Measurements from ENCODE around the gene ZBP1.

The ZBP1 gene

DNA sequence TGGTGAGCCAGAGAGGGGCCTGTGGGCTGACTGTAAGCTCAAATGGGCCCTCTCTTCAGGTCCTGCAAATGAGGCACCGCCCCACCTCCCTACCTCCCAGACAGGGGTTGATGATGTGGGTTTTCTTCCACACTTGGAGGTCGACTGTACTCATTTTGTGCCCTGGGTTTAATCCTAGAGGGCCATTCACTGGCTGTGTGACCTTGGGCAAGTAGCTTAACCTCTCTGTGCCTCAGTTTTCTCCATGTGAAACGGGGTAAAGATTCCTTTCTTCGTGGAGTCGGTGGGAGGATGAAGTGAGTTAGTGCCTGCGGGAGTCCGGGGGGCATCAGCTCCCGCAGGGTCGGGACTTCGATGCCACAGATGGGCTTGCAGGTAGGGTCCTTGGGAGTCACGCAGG lies 23.9 kb downstream of the ZBP1 start:
- DNase-seq, result no peak

DNA sequence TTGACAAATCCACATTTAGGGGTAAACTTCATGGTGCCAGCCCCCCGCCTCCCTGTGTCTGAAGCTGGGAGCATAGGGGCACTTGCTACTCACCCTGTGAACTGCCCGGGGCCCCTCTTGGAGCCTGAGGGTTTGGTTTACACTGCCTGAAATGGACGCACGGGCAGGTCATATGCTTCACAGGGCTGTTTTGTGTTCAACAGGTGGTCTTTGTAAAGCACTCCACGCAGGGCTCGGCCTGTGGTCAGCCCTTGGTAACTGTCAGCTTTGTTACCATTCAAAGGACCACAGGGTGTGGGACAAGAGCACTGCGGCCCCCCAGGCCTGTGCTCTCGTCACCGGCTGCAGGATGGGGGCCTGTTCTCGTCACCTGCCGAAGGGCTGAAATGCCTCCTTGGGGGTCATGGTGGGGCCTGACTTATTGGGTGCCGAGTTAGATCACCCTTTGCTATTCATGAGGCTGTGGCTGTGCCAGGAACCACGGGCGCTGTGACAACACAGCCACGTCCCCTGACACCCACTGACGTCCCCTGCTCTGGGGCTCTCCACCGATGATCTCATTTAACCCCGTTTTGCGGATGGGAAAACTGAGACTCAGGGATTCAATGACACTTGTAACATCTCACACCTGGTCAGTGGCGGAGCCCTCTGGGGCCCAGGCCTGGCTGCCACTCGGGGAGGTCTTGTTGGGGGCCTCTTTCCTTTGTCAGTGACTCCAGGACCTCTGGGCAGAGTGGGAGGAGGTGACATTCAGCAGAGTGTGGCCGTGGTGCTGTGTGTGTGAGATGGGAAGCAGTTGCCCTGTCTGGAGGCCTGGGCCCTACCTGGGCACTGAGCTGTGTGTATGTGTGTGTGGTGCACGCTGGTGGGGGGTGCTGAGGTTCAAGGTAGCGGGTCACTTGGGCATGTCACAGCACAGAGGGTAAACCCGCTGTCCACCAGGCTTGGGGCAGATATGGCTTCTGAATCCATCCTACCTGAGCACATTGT lies 24.9 kb downstream of the ZBP1 start:
- no peak for DNase-seq

DNA sequence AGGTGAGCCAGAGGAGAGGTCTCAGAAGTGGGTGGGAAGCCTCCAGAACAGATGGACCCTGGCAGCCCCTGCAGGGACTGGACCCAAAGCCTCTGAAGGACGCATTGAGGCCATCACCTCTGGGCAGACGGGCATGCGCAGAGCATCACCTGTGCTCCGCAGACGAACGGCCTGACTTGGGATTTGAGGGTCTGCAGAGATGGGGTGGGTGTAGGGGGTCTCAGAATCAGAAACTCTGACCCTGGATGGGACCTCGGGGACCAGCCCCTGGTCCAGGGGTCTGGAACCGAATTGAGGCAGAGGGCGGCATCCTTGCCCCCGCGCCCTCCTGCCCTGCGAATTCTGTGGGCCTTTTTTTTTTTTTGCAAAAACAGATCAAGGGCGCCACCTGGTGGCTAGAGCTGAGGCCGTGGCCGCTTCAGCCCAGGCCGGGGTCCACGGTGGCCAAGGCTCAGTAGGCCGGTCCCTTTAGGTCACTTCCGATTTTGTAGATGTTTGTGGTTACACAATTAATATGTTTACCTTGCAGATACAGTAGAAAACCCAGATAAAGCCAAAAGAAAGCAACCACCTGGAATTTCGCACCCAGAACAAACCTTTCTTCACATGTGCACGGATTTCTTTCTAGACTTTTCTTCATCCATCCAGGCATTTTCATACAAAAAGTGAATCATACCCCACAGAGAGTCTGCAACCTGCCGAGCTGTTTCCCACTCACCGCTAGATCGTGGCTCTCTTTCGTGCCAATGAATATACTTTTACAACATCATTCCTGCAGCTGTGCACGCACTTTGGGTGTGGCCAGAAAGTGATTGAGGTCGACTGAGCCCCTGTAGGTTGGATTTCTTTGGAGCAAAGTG lies 25.9 kb downstream of the ZBP1 start:
- peak; percentile 28 for DNase-seq

DNA sequence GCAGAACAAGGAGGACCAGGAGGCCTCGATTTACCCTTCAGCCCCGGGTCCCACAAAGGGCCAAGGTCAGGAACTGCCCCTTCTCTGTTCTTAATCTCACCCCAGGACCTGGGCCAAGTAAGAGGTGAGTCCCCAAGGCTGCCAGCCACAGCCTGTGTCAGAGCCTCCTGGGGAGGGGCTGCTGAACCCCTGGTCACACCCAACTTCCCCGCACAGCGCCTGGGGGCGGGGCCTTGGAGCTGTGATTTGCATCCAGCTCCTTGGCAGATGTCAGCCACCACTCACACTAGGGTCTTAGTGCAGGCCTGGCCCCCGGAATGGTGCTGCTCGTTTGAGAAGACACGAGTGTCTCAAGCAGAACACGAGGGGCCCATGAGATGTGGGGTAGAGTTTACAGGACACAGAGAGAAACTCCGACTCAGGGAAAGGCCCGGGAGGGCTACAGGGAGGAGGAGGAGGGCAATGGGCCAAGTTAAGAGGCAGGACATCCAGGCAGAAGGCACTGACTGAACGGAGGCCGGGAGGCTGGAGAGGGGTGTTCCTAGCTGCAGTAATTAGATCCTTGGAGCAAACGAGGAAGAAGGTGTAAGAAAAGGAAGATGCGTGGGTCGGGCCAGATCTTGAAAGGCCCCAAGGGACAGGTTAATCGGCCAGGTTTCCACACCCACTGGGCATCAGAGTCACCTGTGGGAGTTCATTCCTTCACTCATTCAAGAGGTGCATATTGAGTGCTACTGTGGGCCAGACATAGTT lies 26.9 kb downstream of the ZBP1 start:
- DNase-seq, result no peak

DNA sequence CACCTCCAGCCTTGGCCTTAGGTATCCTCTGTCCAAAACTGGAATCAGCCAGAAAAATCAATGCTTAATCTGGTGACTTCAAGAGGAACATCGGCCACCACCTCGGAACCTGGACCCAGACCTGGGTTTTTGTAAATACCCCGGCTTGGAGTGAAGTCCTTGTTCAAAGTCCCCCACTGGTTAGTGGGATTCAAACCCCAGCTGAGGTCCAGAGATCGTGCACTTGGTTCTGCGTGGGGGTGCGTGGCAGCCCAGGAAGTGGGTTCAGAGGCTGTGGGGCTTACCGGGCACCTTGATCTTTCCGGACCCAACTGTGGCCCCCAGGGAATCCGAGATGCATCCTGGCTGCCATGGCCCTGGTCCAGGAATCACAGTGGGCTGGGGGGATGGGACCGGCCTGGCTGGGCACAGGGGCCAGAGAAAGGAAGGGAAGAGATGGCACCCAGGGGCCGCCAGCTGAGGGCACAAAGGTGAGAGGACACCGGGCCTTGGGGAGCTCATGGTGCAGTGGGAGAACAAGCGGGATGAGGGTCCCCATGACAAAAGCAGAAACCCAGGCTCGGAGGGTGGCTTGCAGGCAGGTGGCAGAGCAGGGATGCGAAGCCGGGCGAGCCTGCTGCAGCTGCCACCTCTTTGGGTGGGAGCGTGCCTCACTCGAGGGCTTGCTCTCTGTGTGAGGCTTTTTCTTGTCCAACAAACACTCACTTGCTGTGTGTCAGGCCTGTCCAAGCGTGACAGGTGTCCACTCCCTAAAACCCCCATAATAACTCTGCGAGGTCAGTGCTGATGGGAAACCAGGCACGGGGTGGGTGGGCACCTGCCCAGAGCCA lies 27.7 kb downstream of the ZBP1 start:
- DNase-seq, result no peak

DNA sequence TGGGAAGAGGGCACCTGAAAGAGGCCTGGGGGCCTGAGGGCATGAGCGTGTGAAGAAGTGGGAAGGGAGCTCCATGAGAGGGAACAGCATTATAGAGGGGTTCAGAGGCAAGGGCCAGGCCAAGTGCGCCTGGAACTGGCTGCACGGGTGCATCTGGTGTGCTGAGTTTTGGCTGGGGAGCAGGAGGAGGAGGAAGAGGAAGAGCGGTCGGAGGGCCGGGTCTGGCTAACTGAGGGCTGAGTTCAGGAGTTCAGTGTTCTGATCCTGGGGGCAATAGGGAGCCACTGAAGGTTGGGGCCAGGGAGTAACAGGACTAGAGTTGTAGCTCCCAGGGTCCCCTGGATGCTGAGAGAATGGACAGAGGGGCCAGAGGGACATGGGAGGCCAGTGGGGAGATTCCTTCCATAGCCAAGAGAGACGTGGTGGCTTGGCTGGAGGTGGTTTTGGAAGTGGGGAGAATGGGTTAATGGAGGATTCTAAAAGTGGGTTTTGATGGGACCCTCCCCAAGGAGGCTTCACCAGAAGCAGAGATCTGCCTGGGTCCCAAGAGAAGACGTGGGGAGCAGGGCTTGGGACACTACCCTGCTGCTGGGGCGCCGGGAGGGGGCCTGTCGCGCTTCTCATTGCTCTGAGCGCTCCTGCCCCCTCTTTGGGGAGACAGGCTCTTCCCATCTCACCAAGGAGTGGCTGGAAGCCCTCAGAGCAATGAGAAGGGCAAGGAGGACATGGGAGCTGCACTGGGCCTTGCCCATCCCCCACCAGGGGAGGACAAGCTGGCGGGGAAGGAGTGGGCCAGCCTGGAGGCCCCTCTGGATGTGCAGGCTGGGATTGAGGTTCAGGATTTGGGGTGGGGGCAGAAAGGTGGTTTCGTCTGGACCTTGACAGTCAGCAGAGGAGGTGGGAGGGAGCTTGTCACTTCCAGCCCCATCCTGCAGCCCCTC lies 28.7 kb downstream of the ZBP1 start:
- no peak for DNase-seq

DNA sequence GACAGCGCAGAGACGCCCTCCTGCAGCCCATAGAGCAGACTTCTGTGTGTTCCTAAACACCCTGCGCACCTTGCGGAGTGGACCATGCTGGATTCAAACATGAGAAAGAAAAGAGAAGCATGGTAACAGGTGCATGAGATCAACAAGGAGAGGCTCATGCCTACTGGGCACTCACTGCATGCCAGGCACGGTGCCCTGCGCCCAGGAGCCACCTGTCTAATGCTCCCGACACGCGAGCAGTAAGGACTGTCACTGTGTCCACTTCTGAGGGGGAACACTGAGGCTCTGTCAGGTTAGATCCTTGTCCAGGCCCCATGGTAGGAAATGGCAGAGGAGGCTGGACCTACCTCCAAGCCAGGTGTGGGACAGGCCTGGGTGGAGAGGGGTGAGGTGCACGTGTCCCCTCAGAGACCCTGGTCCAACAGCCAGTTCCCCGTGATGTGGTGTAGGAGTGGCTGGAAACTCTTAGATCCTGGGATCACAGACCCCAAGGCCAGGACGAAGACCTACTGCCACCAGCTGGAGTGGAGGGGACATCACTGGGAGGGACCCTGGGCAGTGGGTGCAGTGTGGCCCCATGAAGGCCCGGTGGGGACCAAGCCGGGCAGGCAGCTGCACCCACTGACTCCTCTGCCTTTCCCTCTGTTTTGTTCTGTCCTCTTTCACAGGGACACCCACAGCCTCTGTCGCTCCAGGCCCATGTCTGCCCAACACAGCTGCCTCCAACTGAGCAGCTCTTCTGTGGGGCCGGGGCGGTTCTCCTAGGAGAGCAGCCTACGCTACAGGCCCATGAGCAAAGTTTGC lies 29.5 kb downstream of the ZBP1 start:
- no peak for DNase-seq

DNA sequence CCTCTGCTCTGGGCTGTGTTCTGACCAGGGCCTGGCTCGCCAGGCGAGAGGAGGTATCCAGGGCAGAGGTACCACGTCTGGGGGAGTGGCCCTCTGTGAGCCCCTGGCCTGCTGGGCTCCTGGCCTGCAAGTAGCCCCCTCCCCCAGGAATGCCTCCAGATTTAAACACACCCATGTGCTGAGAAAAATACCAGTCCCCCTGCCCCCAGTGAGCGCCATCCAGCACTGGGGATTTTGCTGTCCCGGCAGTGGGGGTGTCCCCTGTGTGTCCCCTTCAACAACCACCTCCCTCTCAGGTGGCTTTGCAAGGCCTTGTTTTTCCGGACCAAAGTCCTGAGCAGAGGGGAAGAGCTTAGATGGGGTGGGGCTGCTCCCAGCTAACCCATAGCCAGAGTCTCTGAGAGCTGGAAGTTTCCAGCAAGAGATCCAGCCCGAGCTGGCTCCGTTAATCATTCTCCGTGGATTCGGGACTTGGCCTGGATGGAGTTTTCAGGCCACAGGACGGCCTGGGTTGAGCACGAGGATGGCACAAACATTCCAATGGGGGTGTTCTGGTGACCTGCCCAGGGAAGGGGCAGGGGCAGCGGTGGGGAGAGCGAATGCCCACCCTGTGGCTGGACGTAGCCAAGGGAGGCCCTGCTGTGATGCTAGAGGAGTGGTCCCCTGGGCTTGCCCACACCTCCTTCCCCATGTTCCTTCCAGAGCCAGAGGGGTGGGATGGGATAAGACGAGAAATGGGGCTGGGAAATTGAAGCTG lies 30.3 kb downstream of the ZBP1 start:
- no peak for DNase-seq

DNA sequence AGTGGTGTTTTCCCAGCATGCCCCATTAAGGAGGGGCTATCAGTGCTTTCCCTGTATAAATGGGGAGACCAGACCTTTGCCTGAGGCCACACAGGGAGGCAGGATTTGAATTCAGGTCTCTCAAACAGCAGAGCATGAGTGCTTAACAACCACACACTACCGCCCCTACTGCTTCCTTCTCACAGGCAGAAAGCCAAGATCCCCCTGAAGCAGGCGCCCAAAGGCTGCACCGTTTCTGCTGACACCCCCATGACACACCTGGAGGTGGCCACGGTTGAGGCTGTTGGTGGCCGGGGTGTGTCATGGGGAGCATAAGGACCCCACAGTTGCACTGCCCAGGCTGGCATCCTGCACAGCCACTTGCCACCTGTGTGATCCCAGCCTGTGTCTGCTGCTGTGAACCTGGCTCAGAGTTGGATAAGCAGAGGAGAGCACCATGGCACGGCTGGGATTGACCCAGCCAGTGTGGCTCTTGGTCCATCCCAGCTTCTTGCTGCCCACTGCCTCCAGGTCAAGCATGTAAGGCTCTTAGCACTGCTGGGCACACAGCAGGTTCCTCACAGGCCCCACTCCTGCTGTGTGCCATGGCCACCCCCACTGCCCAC lies 31.0 kb downstream of the ZBP1 start:
- DNase-seq, result no peak

DNA sequence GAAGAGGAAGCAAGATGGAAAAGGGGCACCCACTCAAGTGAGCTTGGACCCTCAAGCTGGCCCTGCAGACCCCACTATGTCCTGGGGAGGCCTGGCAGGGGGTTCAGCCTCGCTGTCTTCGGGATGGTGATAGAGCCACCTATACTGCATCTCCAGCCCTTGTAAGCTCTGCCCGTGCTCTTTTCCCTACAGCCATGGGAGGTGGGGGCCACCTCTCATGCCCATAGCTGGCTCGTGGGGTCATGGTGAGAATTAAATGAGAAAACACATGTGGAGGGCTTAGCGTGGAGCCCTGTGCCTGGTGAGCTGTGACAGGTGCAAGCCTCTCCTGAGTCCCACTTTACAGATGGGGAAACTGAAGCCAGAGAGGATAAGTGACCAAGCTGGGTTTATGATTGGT lies 31.6 kb downstream of the ZBP1 start:
- no peak for DNase-seq

DNA sequence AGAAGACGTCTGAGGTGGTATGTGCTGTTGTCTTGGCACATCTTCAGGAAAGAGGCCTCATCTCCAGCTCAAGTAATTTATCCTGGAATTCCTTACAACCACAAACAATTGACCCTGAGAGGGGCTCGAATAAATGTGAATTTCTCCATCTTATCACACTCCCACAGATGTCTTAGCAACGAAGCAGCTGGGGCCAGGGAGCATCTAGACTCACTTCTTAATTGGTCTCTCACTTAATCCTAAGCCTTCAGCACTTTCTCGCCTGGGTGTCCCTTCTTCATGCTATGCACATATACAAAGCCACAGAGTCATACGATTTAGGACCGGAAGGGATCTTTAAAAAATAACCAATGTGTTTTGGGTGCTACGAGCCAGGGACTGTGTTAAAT lies 32.2 kb downstream of the ZBP1 start:
- DNase-seq, result no peak

DNA sequence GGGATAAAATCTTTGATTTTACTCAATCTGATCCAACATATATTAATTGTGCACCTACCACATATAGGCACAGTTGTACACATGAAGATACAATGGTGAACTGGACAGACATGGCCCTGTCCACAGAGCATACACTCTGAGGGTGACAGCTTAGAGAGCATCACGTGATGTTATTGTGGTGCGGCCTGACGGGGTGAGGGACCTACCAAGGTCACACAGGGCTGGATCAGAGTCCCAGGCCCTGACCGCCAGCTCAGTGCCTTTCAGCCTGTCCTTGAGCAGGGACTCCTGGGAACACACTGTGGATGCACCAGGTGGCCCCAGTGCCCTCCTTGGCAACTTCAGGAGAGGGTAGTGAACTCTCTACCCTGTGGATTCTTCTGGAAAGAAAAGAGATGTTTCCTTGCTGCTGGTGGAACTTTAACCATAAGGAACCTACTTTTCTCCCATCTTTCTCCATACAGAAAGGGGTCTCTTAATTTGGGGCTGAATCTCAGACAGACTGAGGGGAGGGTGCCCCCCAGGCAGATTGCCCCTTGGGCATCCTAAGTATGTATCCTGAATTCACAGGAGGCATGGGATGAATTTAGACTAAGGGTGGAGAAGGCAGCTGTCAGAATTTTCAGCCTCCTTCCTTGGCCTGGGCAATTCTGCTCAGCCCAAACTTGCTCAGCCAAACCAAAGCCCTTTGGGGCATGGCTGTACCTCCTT lies 32.8 kb downstream of the ZBP1 start:
- DNase-seq, result no peak

DNA sequence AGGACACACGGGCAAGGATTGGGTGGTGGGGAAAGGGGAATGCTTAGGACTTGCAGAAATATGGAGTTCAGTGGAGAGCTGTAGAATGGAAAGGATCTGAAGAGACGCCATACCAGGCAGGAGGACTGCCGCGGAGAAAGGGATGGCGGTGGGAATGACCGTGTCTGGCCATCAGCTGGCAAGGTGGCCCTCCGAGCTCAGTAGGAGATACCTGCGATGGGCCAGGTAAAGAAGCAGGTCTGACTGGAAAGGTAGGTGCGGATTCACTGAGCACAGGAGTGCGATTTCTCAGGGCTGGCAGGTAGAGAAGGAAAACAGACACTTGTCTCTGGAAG lies 33.3 kb downstream of the ZBP1 start:
- DNase-seq, result no peak

DNA sequence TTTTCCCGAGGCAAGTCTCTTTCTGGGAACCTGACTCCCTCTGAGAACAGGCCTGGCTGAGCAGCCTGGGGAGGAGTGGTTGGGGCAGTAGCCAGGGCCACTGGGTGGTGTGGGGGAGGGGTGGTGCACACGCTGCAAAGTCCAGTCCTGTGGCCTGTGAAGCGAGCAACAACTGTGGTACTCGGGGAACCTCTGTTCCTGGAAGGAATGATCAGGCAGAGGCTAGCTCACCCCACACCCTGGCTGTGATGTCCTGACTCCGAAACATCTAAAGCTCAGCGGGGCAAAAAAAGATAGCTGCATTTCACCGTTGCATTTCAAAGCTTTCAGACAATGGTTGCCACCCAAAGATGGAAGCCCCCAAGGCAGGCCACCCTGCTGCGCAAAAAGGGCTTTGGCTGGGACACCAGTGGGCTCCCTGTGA lies 33.8 kb downstream of the ZBP1 start:
- DNase-seq, result no peak

DNA sequence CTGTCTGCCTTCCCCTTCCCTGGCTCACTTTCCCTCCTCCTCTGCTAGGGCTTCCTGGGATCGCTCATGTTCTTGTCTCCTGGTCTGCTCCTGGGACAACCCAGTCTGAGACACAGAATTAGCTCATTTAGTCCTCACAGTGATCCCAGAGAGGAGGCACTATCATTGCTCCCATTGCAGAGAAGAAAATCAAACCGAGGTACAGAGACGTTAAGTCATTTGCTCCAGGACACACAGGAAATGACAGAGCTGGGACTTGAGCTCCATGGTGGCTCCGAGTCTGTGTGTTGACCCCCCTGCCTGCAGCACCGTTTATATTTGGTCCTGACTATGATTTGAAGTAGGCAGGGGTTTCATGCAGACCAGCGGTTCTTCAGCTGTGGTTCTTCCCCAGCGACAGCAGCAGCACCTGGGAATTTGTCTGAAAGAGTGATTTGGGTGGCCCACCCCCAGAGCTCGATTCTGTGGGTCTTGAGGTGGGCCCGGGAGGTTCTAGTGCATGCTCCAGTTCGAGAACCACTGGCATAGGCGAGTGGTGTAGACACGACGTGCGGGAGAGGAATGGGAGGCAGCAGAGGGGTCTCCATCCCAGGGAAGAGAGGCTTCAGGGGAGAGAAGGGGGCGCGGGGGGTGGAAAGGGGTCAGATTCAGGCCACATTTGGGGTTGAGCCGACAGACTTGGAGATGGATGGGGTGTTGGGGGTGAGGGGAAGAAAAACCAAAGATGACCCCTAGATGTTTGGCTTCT lies 34.6 kb downstream of the ZBP1 start:
- no peak for DNase-seq

DNA sequence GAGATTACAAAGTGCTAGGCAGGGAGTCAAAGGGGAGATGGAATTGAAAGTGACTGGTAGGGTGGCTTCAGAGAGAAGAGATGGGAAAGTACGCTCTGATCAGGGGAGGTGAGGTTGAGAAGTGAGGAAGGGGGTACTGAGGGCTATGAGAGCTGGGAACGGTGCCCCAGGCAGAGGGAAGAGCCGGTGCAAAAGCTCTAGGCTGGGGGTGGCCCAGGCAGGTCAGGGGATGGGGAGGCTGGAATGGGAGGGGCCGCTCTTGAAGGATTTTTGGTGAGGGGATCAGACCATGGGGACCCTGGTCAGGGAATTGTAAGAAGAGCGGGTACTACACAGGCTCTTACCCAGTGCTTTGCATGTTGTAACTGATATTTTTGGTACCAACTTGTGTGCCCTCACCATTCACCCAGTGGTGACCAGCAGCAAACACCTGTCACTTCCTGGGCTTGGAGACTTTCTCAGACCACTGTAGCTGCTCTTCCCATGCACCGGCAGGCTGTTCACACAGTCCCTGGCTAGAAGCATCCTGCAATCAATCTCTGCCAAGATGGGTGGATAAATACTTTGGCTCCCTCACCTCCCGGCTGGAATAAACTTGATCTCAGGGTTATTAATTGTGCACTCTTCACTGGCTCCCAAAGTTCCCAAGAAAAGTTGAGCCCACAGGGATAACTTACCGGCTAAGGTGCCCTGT lies 35.3 kb downstream of the ZBP1 start:
- DNase-seq, result no peak

Data from activated T-cell treated with anti-CD3 and anti-CD28 coated beads for 4 hours (primary cell).